ENCODE data around the gene OPCML.

OPCML gene

DNA sequence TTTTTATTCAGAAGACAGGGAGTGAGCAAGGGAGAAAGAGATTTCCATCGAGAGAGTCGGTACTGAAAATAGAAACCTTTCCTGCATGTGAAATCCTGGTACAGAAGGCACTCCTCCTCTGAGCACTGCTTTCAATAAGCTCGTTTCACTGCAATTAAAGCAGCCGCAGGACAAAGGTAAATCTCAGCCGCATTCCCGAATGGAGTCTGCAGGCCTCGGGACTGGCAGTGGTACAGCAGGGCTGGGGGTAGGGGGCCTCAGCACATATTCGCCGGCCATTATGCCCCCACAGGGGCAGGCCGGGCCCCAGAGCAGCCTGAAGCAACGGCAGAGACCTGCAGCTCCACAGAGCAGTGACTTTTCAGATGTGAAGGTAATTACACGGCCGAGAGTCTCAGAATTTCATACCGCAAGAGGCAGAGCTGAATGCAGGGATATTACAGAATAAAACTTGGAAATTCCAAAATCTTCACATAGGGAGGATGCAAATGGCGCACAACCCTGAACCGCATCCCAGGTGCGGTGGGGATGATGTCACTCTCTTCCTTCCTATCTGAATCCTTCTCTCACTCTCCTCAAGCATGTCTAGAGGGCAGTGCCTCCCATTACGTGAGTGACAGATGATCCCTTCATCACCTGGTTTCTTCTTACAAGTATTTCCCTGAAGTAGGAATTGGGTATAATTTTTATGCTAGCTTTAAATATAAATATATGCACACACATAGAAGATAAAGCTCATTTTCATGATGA lies 622.1 kb downstream of the OPCML start:
- DNase-seq = no peak

DNA sequence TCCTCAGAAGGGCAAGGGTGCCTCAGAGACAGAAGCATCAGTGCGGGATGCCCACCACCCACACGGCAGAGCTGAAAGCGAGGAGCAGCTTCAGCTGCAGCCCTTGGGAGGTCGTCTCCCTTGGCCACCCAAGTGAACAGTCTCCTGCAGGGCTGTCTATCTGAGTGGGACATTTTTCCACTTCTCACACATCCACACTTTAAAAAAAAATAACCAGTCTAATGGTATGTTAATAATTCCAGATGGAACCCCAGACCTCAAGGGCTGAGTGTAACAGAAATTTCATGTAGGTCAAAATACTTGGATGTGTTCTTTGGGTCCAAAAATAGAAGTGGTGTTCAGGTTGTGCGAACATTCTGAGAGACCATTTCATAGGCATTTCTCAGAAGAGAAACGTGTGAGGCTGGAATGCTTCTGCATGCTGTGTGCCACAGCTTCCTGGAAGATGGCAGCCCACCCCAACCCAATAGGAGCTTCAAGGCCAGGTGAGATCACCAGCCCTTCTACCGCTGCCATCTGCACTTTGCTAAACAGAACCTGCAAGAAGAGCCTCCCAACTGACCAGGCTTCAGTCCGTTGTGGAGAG lies 623.2 kb downstream of the OPCML start:
- no peak for DNase-seq

DNA sequence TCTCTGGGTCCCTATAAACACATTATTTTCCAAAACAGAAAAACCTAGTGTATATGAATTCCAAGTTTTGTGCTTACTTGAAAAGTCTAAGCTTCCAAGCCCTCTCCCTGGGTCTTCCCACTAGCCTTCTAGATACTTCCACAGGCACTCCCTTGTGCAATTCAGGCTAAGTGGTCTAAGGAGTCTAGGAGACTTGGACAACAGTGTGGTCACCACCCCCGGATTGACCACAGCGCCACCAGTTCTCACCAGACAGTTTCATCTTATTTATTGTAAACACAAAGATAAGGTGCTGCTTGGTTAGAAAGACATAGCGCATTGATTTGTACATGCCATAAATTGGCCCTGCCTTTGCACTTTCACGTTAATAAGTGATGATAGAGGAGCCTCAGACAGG lies 623.9 kb downstream of the OPCML start:
- DNase-seq = no peak

DNA sequence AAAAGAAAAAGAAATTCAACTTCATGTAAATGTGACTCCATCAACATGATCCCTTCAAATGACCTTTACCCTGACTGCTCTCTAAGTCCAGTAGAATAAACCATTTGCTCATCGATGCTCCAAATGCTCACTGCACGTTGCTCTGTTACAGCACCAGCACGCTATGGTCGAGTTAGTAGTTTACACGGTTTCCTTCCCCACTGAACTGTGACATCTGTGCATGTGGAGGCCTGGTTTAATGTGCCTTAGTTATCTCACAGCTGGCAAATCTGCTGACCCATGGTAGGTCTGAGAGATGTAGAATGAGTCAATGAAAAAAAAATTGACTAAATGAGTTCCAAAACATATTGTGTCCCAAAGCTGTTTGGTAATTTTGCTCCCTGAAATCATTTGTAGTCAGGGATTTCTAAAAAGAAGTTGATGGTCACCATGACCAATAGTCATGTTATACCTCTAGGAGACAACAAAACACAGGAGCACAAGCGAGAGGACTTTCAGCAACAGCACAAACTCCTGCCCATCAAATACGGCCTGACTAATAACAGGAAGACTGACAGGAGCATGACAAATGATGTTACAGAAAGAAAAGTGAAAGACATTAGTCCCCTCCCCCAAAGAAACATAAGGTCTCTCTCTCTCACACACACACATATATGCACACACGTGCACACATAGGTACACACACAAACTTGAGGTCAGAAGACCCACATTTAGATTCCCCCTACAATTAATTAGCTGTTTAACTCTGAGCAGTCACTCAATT lies 624.5 kb downstream of the OPCML start:
- DNase-seq = no peak

DNA sequence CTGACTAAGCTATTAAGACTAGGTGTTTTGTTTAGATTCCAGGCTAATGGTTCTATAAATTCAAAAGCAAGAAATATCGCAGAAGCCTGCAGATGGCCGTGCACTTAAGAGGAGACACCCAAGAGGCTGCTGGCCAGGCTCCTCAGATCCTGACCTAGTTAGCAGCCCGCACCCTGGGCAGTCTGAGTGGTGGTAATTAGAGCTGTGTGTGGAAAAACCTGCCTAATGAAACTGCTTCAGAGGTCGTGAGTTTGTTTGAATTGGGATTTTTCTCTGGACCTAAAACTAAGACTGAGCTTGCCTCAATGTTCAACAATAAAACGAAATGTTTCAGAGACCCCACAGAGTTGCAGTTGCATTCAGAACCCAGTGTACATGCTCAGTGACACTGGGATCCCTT lies 627.7 kb downstream of the OPCML start:
- no peak for DNase-seq

DNA sequence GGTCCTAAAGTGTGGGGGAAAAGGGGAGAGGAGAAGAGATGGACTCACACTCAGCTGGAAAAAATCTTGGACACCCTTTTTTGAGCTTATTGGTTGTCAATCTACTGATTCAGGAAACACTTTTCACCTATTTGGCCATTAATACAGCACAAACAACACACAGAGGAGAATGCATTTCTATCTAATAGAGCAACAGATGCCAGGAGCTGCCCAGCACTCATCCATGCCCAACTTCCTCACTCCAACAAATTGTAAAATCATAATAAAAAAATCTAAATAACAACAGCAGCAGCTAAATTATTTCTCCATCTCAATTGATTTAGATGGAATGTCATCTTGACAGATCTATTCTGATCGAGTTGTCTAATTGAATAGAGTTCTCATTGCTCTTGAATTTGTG lies 628.2 kb downstream of the OPCML start:
- no peak for DNase-seq

DNA sequence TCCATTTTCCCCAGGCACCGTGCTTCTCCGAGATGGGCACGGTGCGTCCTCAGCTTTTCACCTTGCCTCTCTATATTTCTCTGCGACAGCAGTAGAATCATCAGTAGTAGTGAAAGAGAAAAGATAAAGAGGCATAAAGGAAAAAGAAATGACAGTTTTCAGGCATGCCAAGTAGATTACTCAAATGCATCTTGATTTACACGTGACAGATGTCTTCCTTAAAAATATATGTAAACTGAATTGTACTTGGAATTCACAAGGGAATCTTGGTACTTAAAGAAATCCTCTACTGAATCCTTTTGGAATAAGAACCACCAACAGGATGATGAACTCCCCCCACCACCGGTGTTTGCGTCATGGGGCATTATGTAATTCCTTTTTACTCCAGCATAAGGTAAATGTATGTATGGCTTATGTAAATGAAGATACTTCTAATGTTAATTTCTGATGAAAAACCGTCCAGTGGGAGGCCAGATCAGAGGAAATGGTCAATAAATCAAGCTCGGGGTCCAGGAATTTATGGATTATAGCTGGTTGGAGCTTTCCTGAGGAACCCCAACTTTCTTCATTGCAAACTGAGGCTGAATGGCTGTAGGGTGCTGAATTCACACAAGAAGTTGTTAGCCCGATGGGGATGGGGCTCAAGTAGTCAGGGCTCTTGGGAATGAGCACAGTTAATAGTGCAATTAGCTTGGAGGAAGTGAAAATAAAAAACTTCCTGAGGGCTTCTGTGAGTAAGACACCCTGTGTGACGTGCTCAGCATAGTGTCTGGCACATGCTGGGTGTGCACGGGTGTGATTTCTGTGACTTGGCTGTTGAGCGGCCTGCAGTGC lies 630.4 kb downstream of the OPCML start:
- no peak for DNase-seq

DNA sequence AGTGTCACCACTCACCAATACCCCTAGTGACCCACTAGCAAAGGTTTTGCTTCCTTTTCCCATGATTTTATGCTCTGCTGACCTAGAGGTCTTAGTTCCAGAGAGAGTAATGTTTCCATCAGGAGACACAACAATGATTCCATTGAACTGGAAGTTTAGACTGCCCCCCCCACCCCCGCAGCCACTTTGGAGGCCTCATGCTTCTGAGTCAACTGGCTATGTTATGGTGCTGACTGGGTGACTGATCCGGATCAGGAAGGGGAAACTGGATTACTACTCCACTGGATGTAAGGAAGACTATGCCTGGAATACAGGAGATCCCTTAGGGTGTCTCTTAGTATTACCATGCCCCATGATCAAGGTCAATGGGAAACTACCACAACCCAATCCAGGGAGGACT lies 633.6 kb downstream of the OPCML start:
- DNase-seq = no peak

DNA sequence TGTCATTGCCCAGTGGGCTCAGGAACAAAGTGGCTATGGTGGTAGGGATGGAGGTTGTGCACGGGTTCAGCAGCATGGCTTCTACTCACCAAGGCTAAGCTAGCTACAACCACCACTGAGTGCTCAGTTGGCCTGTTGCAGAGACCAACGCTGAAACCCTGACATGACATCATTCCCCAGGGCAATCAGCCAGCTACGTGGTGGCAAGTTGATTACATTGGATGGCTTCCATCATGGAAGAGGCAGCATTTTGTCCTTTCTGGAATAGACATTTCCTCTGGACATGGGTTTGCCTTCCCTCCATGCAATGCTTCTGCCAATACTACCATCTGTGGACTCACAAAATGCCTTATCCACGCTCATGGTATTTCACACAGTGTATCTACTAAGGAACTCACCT lies 634.3 kb downstream of the OPCML start:
- no peak for DNase-seq

DNA sequence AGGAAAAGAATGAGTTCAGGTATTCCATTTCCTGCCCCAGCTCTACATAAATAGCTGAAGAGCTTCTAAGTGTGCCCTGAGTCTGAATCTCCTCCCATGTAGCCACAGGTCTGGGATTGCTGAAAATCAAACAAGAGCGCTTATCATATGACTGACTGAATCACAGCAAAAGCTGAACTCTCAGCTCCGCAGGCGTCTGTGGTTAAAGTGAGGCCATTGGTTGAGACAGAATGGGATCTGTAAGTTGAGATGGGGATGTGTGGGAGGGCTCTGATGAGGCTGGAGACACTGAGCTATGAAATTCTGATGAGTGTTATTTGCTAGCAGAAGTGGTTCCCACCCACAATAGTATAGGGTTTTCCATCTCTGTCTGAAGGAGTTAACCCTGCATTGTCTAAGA lies 637.0 kb downstream of the OPCML start:
- DNase-seq = no peak

DNA sequence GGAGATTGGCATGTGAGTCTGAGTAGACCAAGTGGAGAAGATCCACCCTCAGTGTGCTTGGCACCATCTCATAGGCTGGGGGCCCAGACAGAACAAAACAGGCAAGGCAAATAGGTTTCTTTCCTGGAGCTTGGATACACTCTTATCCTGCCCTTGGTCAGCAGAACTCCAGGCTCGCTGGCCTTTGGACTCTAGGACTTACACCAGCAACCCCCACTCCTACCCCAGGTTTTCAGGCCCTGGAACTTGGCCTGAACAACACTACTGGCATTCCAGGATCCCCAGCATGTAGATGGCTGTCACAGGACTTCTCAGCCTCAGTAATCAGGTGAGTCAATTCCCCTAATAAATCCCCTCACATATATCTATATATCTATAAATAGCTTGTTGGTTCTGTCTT lies 637.7 kb downstream of the OPCML start:
- no peak for DNase-seq

DNA sequence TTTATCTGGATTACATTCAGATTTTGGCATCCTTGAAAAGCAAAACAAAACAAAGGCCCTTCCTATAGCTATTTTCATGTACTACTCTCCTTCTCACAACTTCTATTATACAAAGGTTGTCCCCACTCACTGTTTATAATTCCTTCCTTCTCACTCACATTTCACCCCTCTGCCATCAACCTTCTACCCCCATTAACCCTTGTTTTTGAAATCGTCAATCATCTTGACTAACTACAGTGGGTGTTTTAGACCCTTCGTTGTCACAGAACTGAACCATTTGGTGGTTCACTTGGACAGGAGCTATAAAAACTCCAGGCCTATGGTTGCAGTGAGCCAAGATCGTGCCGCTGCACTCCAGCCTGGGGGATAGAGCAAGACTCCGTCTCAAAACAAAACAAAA lies 639.4 kb downstream of the OPCML start:
- DNase-seq = no peak

DNA sequence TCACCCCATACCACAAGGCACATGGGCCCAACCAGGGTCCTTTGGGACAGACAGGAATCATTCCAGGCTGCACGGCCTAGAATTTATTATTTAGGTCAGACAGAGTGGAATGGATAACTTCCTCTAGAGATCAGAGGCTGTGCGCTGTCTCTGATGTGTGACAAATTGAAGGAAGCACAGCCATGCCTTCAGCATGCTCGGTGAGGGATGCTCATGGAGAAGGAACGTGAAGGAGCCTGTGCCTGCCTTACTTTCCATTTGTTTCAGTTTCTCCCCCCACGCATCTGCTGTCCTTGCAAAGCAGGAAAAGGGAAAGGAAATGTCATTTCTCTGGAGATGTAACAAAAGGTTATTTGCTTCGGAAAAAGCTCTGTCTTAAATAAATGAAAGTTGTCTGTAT lies 644.1 kb downstream of the OPCML start:
- no peak for DNase-seq

DNA sequence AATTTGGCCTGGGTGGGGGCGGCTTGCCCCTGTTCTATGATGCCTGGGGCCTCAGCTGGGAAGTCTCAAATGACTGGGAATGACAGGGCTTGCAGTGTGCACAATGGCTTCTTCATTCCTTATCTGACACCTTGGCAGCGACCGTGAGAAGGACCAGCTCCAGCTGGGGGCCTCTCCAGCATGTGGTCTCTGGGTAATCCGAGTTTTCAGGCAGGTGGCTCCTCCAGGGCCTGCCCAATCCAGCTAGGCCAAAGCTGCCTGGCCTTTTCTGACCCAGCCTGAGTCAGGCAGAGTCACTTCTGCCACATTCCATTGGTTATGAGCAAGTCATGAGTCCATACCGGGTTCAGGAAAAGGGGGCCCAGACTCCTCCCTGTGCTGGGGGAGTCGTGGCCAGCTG lies 646.0 kb downstream of the OPCML start:
- no peak for DNase-seq

DNA sequence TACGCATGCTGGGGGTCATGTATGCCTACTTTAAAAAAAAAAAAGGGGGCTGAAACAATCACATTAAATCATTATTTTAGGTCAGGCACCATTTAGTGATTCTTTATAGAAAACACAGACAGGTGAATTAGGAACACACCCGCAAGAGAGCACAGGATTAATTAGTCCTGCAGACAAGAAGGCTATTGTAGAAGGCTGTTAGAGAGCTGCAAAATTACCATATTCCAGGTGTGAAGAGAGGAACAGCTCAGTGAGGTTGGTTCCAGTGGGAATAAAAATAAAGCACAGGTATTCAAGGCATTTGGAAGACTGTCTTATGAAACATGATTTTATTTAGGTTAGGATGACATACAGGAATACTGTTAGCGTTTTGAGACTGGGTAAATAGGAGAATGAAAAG lies 649.1 kb downstream of the OPCML start:
- DNase-seq = no peak

DNA sequence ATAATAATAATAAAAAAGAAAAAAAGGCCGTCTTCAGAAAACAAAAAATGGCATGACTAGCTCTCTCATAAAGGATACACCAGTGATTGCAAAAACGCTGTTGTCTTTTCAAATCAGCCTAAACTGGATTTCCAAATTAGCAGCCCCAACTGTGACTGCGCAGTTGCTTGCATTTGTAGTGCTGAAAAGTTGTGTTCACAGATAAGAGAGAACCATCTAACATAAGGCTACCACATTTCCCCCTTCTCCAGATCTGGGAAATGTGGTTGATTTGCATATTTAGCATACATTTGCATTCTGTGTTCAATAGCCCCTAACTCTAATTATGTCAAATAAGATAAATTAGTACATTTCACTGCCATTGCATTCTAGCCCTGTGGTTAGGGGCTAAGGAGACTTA lies 650.7 kb downstream of the OPCML start:
- DNase-seq = no peak

DNA sequence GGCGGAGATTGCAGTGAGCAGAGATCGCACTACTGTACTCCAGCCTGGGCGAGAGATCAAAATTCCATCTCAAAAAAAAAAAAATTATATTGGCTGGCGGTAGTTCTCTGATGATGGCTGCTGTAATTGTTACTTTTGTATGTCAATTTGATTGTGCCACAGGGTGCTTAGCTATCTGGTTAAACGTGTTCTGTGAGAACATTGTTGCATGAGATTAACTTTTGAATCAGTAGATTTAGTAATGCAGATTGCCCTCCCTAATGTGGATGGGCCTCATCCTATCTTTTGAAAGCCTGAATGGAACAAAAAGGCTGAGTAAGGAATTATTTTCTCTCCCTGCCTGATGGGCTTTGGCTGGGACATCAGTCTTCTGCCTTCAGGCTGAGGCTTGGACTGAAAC lies 654.2 kb downstream of the OPCML start:
- no peak for DNase-seq

DNA sequence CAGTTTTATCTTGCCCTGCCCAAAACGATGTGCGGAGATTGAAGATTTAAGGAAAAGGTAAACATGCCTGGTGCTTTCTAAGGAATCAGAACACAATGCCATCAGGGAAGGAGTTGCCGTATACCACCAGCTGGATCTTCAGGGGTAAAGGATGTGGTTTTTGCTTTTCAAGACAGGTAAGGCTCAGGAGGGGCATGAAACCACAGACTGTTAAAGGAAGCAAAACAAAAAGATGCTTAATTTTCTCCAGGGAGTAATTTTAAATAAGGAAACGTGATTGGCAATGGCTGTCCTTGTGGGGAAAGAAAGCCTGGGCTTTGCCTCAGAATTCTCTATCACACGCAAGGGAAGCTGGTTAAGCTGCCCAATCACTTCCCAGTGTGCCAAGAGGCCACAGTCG lies 655.6 kb downstream of the OPCML start:
- no peak for DNase-seq

DNA sequence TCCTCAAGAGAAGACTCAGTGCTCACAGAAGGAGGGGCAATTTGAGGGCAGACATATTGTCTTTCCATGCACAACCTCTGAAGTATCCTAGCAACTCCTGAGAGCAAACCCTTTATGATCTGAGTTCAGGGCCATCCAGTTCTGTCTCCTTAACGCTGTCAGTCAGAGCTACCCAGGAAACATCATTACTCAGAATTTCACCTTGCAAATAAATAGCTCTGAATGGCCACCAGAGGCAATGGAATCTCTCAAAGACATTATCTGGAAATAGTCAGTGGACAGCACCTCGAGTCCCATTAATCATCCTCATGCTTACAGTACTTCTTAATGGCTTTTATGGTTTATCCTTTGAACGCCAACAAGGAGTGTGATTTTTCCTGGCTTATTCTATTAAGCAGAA lies 656.1 kb downstream of the OPCML start:
- no peak for DNase-seq

DNA sequence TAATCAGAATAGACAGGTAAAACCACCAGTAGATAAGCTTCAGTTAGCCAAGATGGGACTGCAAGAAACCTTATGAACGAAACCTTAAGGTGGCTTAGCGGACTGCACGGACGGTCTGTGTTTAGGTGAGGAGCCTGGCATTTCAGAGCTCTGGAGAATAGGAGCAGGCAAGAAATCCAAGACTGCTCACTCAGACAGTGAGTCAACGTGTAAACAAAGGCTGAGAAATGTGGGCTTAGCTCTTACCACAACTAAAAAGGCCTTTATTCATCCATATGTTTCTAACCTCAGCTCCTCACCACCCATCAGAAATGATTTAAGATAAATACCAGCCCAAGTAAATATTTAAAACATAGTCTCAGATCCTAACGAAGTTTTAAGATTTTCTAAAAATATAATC lies 657.7 kb downstream of the OPCML start:
- DNase-seq = no peak

DNA sequence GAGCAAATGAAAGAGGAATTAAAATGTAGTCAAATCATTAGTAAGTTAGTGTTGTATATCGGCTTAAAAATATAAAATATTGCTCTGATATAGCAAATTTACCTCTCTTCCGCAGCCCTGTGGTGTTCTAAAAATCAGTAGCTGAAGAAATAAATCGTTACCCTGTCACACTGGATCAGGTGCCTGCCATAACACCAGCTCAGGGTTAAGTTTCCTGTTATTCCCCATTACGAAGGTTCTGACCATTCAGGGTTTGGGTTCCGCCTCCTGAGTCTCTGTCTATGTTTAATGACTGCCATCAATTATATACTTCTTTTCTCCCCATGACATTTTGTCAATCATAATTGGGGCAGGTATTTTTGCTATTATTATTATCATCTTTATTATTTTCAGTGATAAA lies 658.5 kb downstream of the OPCML start:
- DNase-seq = no peak

DNA sequence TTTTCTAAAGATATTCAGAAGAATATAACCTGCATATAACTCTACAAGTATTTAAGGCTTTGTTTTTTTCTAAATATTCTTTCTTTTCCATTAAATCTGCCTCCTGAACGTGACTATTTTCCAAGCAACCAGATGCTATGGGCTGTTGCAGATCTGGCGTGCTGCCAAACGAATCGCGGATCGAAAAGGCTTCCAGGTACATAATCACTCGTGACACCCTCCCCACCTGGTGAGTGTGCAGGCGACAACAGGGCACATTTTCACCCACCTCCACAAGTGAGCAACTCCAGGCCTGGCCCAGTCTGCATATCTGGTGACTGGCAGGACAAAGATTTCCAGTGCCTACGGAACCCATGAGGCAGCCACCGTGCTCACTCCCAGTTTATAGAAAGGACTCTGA lies 660.1 kb downstream of the OPCML start:
- DNase-seq = no peak

DNA sequence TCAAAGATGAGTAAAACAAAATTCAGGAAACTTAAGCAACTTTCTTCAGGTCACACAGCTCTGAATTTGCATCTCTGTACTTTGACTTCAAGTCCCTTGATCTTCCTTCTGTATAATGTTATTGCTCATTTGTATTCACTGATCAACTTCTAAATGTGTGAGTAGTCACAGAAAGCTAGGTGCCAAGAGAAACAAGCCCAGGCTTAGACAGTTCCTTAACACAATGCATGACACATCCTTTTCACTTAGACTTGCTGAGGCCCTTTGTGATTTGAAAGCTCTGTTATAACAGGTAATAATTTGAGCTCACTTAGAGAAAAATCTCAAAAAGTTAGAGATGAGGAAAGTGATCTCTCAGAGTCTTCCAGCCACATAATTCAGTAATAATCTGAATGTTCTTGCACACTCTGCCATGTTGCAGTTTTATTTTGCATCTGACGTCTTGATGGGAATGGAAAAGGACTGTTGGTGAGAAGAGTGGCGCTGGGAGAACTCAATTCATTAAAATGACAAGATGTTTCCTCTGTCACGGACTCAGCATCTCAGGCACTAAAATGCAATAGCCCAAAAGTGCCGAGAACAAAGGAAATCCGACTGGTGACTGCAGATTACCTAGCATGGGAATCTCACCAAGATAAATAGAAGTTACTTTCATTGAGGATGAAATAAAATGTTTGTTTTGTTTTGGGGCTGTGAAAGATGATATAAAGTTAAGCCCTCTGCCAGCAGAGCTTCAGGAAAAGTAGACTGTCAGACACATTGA lies 665.3 kb downstream of the OPCML start:
- no peak for DNase-seq
